Liver (tissue), 10 donors: ENCODE measurements around the gene NTMT2. TPM values are rescaled to one million over a fixed set of nuclear protein-coding genes. Genes with fewer than 3 reads are reported as not detected.

Experiments used
- DNase-seq: peaks from one replicate; pipeline ENCODE4 v3.0.0-alpha.2; 2017; ENCODE audit warnings: low spot score
- H3K27ac ChIP-seq, 2 donors: one replicate each; pipeline ENCODE4 v1.7.0; 2013; ENCODE audit warnings: inconsistent platforms in 2 of 2, low read length in 2 of 2, control low read depth in 1 of 2, low read depth in 1 of 2, mild to moderate bottlenecking in 1 of 2
- H3K27me3 ChIP-seq, 4 donors: one replicate each; pipeline versions ENCODE4 v1.6.1 to v1.7.0; 2013; ENCODE audit warnings: low read length in 3 of 4, inconsistent platforms in 1 of 4, mild to moderate bottlenecking in 1 of 4, moderate library complexity in 1 of 4; ENCODE audit not compliant: control insufficient read depth in 4 of 4, insufficient read depth in 4 of 4
- H3K36me3 ChIP-seq, 4 donors: one replicate each; pipeline versions ENCODE4 v1.6.1 to v1.7.0; 2013; ENCODE audit warnings: low read length in 3 of 4, mild to moderate bottlenecking in 3 of 4, low read depth in 1 of 4, moderate library complexity in 1 of 4; ENCODE audit not compliant: control insufficient read depth in 4 of 4, insufficient read depth in 3 of 4
- H3K4me1 ChIP-seq, 4 donors: one replicate each; pipeline versions ENCODE4 v1.6.1 to v1.7.0; 2013; ENCODE audit warnings: low read length in 3 of 4, mild to moderate bottlenecking in 3 of 4, moderate library complexity in 1 of 4; ENCODE audit not compliant: control insufficient read depth in 4 of 4, insufficient read depth in 4 of 4
- H3K4me3 ChIP-seq, 3 donors: one replicate each; pipeline versions ENCODE4 v1.6.1 to v1.7.0; 2013; ENCODE audit warnings: low read length in 3 of 3, control low read depth in 1 of 3, low read depth in 1 of 3, mild to moderate bottlenecking in 1 of 3
- H3K9ac ChIP-seq, 2 donors: one replicate each; pipeline ENCODE4 v1.7.0; 2013; ENCODE audit warnings: low read length in 2 of 2, mild to moderate bottlenecking in 2 of 2, moderate library complexity in 2 of 2, control low read depth in 1 of 2, low read depth in 1 of 2
- H3K9me3 ChIP-seq, 4 donors: one replicate each; pipeline versions ENCODE4 v1.6.1 to v1.7.0; 2013; ENCODE audit warnings: low read length in 3 of 4; ENCODE audit not compliant: control insufficient read depth in 4 of 4
- CTCF ChIP-seq: fragments of 150-350 bp; IDR thresholded peaks from 2 replicates; pipeline ENCODE4 v1.5.1; 2017; ENCODE audit warnings: improper control_type of control experiment, low read depth, low read length; ENCODE audit not compliant: missing input control
- EGR1 ChIP-seq, 2 donors: IDR thresholded peaks; 2 replicates each; pipeline ENCODE4 v1.6.1; 2016 to 2018; ENCODE audit warnings: antibody characterized with exemption in 2 of 2, low read depth in 2 of 2
- FOXA1 ChIP-seq: IDR thresholded peaks from 2 replicates; pipeline ENCODE4 v1.6.1; 2016; ENCODE audit warnings: antibody characterized with exemption
- FOXA2 ChIP-seq: IDR thresholded peaks from 2 replicates; pipeline ENCODE4 v1.6.1; 2016; ENCODE audit warnings: antibody characterized with exemption
- HNF4A ChIP-seq, 2 donors: conservative IDR thresholded peaks; 2 replicates each; pipeline ENCODE4 v1.6.1; 2016; ENCODE audit warnings: antibody characterized with exemption in 2 of 2, mild to moderate bottlenecking in 2 of 2
- JUND ChIP-seq, 2 donors: IDR thresholded peaks; 2 replicates each; pipeline ENCODE4 v1.6.1; 2016; ENCODE audit warnings: antibody characterized with exemption in 2 of 2
- NR2F2 ChIP-seq: IDR thresholded peaks from 2 replicates; pipeline ENCODE4 v1.6.1; 2016; ENCODE audit warnings: antibody characterized with exemption
- RAD21 ChIP-seq, 2 donors: IDR thresholded peaks; 2 replicates each; pipeline ENCODE4 v1.6.1; 2016; ENCODE audit warnings: antibody characterized with exemption in 2 of 2, mild to moderate bottlenecking in 2 of 2
- REST ChIP-seq: IDR thresholded peaks from 2 replicates; pipeline ENCODE4 v1.6.1; 2016; ENCODE audit warnings: antibody characterized with exemption, mild to moderate bottlenecking
- RXRA ChIP-seq, 2 donors: IDR thresholded peaks; 2 replicates each; pipeline ENCODE4 v1.6.1; 2017 to 2018; ENCODE audit warnings: antibody characterized with exemption in 2 of 2, mild to moderate bottlenecking in 1 of 2
- SP1 ChIP-seq: IDR thresholded peaks from 2 replicates; pipeline ENCODE4 v1.6.1; 2018; ENCODE audit warnings: antibody characterized with exemption, mild to moderate bottlenecking
- YY1 ChIP-seq: IDR thresholded peaks from 2 replicates; pipeline ENCODE4 v1.6.1; 2016; ENCODE audit warnings: antibody characterized with exemption, mild to moderate bottlenecking
- ZBTB33 ChIP-seq: IDR thresholded peaks from 2 replicates; pipeline ENCODE4 v1.6.1; 2016; ENCODE audit warnings: antibody characterized with exemption
- WGBS: extraction: QIAGEN DNeasy Blood & Tissue Kit; methylation state at CpG from one replicate; pipeline ENCODE4 v1.1.7; 2013; 5-methylcytosine and 5-hydroxymethylcytosine counted together
- polyA plus RNA-seq, 2 donors: library from polyadenylated mRNA; stranded (reverse) in 1 of 2; unstranded in 1 of 2; fragments of 200-250 nt in 1 of 2; fragments of >200 nt in 1 of 2; fragmentation: Nextera tagmentation in 1 of 2; extraction: Ambion mirVana in 1 of 2; gene quantifications; one replicate each; pipeline versions ENCODE4 v1.2.1 to v1.2.3, GENCODE V29; 2013 to 2015
- small RNA-seq: library from RNA; depleted of rRNA; stranded (forward); fragments of <200 nt; gene quantifications from one replicate; pipeline ENCODE3, GENCODE V24; 2014
- total RNA-seq, 2 donors: library from RNA; depleted of rRNA; stranded (reverse); fragments of >200 nt; gene quantifications; one replicate each; pipeline ENCODE4 v1.2.3, GENCODE V29; 2014
- donor health status: healthy.
- donor health status: healthy.
- donor health status: healthy.
- donor health status: healthy.
- donor health status: healthy.

The NTMT2 gene
- total and polyA plus RNA-seq, 4 donors = not detected

GRCh38 chr1:170217517-170218256 lies 71.9 kb downstream of the NTMT2 start:
- no peaks in the 10 kb centered on the region for H3K27me3 ChIP-seq
- no peaks in the 10 kb centered on the region for H3K9me3 ChIP-seq
- H3K9ac ChIP-seq = no peak overlapping the region
- no peaks in the 10 kb centered on the region for H3K4me1 ChIP-seq
- H3K4me3 ChIP-seq = no peak overlapping the region
- H3K27ac ChIP-seq = no peak overlapping the region
- 74% methylated on average over 5 of the region's 5 CpGs for WGBS
- no peak for TF ChIP-seq HNF4A (conservative IDR thresholded peaks at IDR 0.05)
- TF ChIP-seq RAD21 (IDR thresholded peaks at IDR 0.05) = no peak
- TF ChIP-seq ZBTB33 = no peak
- no peak for TF ChIP-seq CTCF
- no peak for TF ChIP-seq FOXA2
- TF ChIP-seq RXRA (IDR thresholded peaks at IDR 0.05) = no peak
- TF ChIP-seq JUND (IDR thresholded peaks at IDR 0.05) = no peak
- TF ChIP-seq FOXA1 = no peak
- no peak for TF ChIP-seq REST
- TF ChIP-seq NR2F2 = no peak
- TF ChIP-seq EGR1 (IDR thresholded peaks at IDR 0.05; ENCODE audit: low read depth in 2 of 2) = no peak
- no peak for TF ChIP-seq YY1
- no peak for TF ChIP-seq SP1
- H3K36me3 ChIP-seq = no peaks in the 10 kb centered on the region
- DNase-seq = no peak

- H3K9ac ChIP-seq = no peak overlapping the region
- DNase-seq = no peak
- no peaks in the 10 kb centered on the region for H3K4me1 ChIP-seq
- WGBS = 57% methylated on average over 4 of the region's 4 CpGs
- H3K4me3 ChIP-seq = no peak overlapping the region
- no peak overlapping the region for H3K27ac ChIP-seq
- no peaks in the 10 kb centered on the region for H3K27me3 ChIP-seq
- H3K36me3 ChIP-seq = no peaks in the 10 kb centered on the region
- no peaks in the 10 kb centered on the region for H3K9me3 ChIP-seq
- TF ChIP-seq CTCF = no peak
- no peak for TF ChIP-seq FOXA2
- no peak for TF ChIP-seq NR2F2
Observed at GRCh38 chr1:170218257-170218650, 72.5 kb downstream of the NTMT2 start.

Small RNAs within 50 kb of the gene (small RNA-seq; reads per million reads assigned to genes)
- gene MIR3119-2 = not detected

Other genes with a start within 250 kb of the NTMT2 start
- 10 to 100 TPM in 1 of 2 donors, 1 to 10 TPM in 1; 8.4 to 11.1 TPM for gene KIFAP3, start 71.3 kb upstream of the NTMT2 start, total RNA-seq
- 1 to 10 TPM; 4.5 to 5.4 TPM for gene KIFAP3, start 71.3 kb upstream of the NTMT2 start, polyA plus RNA-seq